K562 (cell line): ENCODE data around the gene CDC27. TPM values are rescaled to one million over a fixed set of nuclear protein-coding genes. Genes with fewer than 3 reads are reported as not detected.

Experiments
- CC2D1A ChIP-seq: fragments of 450-650 bp; IDR thresholded peaks from 2 replicates; pipeline ENCODE4 v1.6.1; 2017; ENCODE audit warnings: mild to moderate bottlenecking
- E2F6 ChIP-seq, 2 experiments: IDR thresholded peaks; 2 replicates each; pipeline ENCODE4 v1.6.1; 2011; ENCODE audit warnings: borderline replicate concordance in 1 of 2, control low read depth in 1 of 2, low read depth in 1 of 2, low read length in 1 of 2, mild to moderate bottlenecking in 1 of 2, mixed read lengths in 1 of 2, moderate library complexity in 1 of 2; ENCODE audit not compliant: insufficient read depth in 1 of 2, insufficient read length in 1 of 2, poor library complexity in 1 of 2, severe bottlenecking in 1 of 2; ENCODE audit errors: extremely low read depth in 1 of 2
- ESRRA ChIP-seq: fragments of 450-650 bp; IDR thresholded peaks from 2 replicates; pipeline ENCODE4 v1.6.1; 2014; ENCODE audit warnings: low read depth, mild to moderate bottlenecking, moderate library complexity, borderline replicate concordance
- EWSR1 ChIP-seq: fragments of 450-650 bp; IDR thresholded peaks from 2 replicates; pipeline ENCODE4 v1.6.1; 2018; ENCODE audit warnings: borderline replicate concordance, mild to moderate bottlenecking, low read depth, moderate library complexity; ENCODE audit not compliant: partially characterized antibody
- HBP1 ChIP-seq: fragments of 450-650 bp; formaldehyde crosslinking; IDR thresholded peaks from 2 replicates; pipeline ENCODE4 v1.4.0; 2022; ENCODE audit warnings: missing genetic modification characterization
- HOMEZ ChIP-seq: fragments of 250-450 bp; sonication (Bioruptor Pico); IDR thresholded peaks from 2 replicates; pipeline ENCODE4 v1.4.0; 2020; ENCODE audit warnings: mild to moderate bottlenecking, moderate library complexity
- KAT7 ChIP-seq: sonication (generic); formaldehyde crosslinking; IDR thresholded peaks from 2 replicates; pipeline ENCODE4 v1.8.0; 2022; ENCODE audit warnings: missing genetic modification reagents, mild to moderate bottlenecking, borderline replicate concordance
- MAX ChIP-seq: sonication (generic); formaldehyde crosslinking; IDR thresholded peaks from 2 replicates; pipeline ENCODE4 v1.9.0; 2022; ENCODE audit warnings: mild to moderate bottlenecking, missing genetic modification reagents
- NCOA6 ChIP-seq: fragments of 450-650 bp; IDR thresholded peaks from 2 replicates; pipeline ENCODE4 v1.6.1; 2017; ENCODE audit warnings: mild to moderate bottlenecking
- NFIX ChIP-seq: fragments of 250-450 bp; sonication (Bioruptor Pico); IDR thresholded peaks from 2 replicates; pipeline ENCODE4 v1.4.0; 2020; ENCODE audit warnings: low read depth, mild to moderate bottlenecking, moderate library complexity
- RBFOX2 ChIP-seq: fragments of 200-400 bp; formaldehyde crosslinking; IDR thresholded peaks from 2 replicates; pipeline ENCODE4 v1.6.1; 2017; ENCODE audit warnings: low read depth, mild to moderate bottlenecking, low read length, moderate library complexity
- SIN3B ChIP-seq: fragments of 450-650 bp; IDR thresholded peaks from 2 replicates; pipeline ENCODE4 v1.6.1; 2017; ENCODE audit warnings: low read depth, mild to moderate bottlenecking, moderate library complexity
- ZNF354B ChIP-seq: fragments of 250-450 bp; sonication (Bioruptor Pico); IDR thresholded peaks from 2 replicates; pipeline ENCODE4 v1.4.0; 2020
- ZNF407 ChIP-seq: fragments of 450-650 bp; IDR thresholded peaks from 2 replicates; pipeline ENCODE4 v1.6.1; 2016; ENCODE audit warnings: low read depth
- ZNF431 ChIP-seq: sonication (generic); formaldehyde crosslinking; IDR thresholded peaks from 2 replicates; pipeline ENCODE4 v1.8.0; 2022; ENCODE audit warnings: mild to moderate bottlenecking, missing genetic modification reagents
- ZNF778 ChIP-seq: fragments of 450-650 bp; formaldehyde crosslinking; IDR thresholded peaks from 2 replicates; pipeline ENCODE4 v1.4.0; 2020; ENCODE audit warnings: mild to moderate bottlenecking, moderate library complexity
- polyA plus RNA-seq, 8 experiments: library from polyadenylated mRNA; depleted of rRNA in 4 of 8; stranded (reverse) in 5 of 8; unstranded in 3 of 8; fragments of >200 nt; fragmentation: Nextera tagmentation in 2 of 8; fragmentation: Illumina TruSeq in 1 of 8; extraction: Ambion mirVana in 2 of 8; extraction: Trizol in 1 of 8; gene quantifications; 2 replicates each; pipeline versions ENCODE4 v1.2.1 to v1.2.3, GENCODE V29; 2011 to 2014; ENCODE audit warnings: inconsistent platforms in 1 of 8, missing spikeins in 1 of 8
- total RNA-seq, 7 experiments: library from RNA; depleted of rRNA in 6 of 7; stranded (reverse); fragments of >200 nt in 6 of 7; fragmentation: Illumina TruSeq in 2 of 7; extraction: Trizol in 2 of 7; gene quantifications; 2 replicates each; pipeline versions ENCODE4 v1.2.1 to v1.2.3, GENCODE V29; 2011 to 2021; ENCODE audit warnings: low replicate concordance in 1 of 7

CDC27 gene
- total and polyA plus RNA-seq, 9 of the 15 experiments (the other 6 are each of a cell fraction or from before 2014, with no cell fraction given) = 28.6 to 155 (median 94.1) TPM

GRCh38 chr17:47210105-47210504 is 21.0 kb upstream of the CDC27 start (continued):
- TF ChIP-seq ZNF407 = no peak
- TF ChIP-seq ZNF354B (CRISPR knock-in tag) = no peak
- TF ChIP-seq MAX (CRISPR knock-in tag) = no peak
- no peak for TF ChIP-seq HBP1 (CRISPR knock-in tag)
- TF ChIP-seq E2F6 (IDR thresholded peaks at IDR 0.05; ENCODE audit: borderline replicate concordance in 1 of 2, extremely low read depth in 1 of 2, insufficient read depth in 1 of 2, insufficient read length in 1 of 2, low read depth in 1 of 2, low read length in 1 of 2, poor library complexity in 1 of 2, severe bottlenecking in 1 of 2) = no peak
- TF ChIP-seq NFIX = 0 out of 2 replicates have a peak, but pooled peaks have one; percentile 1
- no peak; the same call in 1 of the 2 replicates for TF ChIP-seq RBFOX2
- TF ChIP-seq ESRRA = no peak; the same call in 1 of the 2 replicates
- TF ChIP-seq SIN3B = no peak
- no peak for TF ChIP-seq CC2D1A
- no peak for TF ChIP-seq ZNF431
- no peak for TF ChIP-seq NCOA6
- no peak for TF ChIP-seq ZNF778
- TF ChIP-seq KAT7 (CRISPR knock-in tag) = no peak
- no peak for TF ChIP-seq EWSR1
- TF ChIP-seq HOMEZ = no peak
